ENCODE data around the gene CPSF6.

- TF ChIP-seq, protein P1, sequence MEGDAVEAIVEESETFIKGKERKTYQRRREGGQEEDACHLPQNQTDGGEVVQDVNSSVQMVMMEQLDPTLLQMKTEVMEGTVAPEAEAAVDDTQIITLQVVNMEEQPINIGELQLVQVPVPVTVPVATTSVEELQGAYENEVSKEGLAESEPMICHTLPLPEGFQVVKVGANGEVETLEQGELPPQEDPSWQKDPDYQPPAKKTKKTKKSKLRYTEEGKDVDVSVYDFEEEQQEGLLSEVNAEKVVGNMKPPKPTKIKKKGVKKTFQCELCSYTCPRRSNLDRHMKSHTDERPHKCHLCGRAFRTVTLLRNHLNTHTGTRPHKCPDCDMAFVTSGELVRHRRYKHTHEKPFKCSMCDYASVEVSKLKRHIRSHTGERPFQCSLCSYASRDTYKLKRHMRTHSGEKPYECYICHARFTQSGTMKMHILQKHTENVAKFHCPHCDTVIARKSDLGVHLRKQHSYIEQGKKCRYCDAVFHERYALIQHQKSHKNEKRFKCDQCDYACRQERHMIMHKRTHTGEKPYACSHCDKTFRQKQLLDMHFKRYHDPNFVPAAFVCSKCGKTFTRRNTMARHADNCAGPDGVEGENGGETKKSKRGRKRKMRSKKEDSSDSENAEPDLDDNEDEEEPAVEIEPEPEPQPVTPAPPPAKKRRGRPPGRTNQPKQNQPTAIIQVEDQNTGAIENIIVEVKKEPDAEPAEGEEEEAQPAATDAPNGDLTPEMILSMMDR (IDR thresholded peaks at IDR 0.05) = no peak
- TF ChIP-seq POLR2A (IDR thresholded peaks at IDR 0.05) = no peak
Measured at GRCh38 chr12:69266036-69266635, 26.8 kb downstream of the CPSF6 start.

All from heart left ventricle (tissue), 13 donors.